NCI-H82 treated with DMSO at 0.1 percent for 48 hours (cell line): ENCODE results near the gene FAF1.

Source experiments
- DNase-seq: peaks from one replicate; lab custom pipeline; 2025; ENCODE audit not compliant: unreplicated experiment; lab: John Stamatoyannopoulos, UW

The FAF1 gene

GRCh38 chr1:50978144-50978851 lies 18.2 kb upstream of the FAF1 start:
- DNase-seq = peak; percentile 69

- no peak for DNase-seq
These were observed 17.6 kb upstream of the FAF1 start for GRCh38 chr1:50977575-50978143.

- DNase-seq = no peak
These were observed 17.0 kb upstream of the FAF1 start for GRCh38 chr1:50976890-50977574.

GRCh38 chr1:50976111-50976889 lies 16.2 kb upstream of the FAF1 start:
- no peak for DNase-seq

DNA sequence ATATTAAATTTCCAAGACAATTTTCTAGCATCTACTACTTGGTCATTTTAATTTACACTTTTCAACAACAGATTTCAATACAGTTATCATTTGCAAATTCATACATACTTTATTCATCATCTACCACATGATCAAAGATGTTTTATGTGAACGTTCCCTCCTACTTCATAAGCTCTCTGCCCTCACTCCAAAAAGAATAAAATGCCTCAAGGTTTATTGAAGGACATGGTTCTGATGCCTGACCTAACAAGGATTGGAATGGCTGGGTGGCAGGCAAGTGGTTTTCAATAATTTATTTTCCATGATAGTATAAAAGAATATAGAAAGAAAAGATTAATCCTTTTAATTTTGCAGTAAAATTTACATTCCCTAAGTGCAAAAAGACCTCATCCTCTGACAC lies 15.4 kb upstream of the FAF1 start:
- no peak for DNase-seq

GRCh38 chr1:50974618-50974935 lies 14.5 kb upstream of the FAF1 start:
- no peak for DNase-seq

GRCh38 chr1:50973875-50974617 lies 14.0 kb upstream of the FAF1 start:
- DNase-seq = no peak

DNA sequence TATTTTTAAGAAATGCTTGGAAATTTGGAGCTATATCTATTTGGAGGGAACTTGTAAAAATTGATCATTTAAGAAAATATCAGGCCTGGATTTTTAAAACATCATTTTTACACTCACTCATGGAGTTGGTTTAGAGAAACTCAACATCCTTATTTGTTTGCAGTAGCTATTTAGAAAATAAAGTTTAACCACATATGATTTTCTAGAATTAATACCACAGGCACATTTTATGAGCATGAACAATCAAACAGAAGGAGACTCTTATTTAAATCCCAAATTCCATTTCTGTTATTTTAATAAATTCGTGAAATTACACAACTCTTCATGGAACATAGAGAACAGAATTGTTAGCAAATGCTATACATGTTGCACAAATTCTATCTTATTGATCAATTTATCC lies 13.2 kb upstream of the FAF1 start:
- no peak for DNase-seq

DNA sequence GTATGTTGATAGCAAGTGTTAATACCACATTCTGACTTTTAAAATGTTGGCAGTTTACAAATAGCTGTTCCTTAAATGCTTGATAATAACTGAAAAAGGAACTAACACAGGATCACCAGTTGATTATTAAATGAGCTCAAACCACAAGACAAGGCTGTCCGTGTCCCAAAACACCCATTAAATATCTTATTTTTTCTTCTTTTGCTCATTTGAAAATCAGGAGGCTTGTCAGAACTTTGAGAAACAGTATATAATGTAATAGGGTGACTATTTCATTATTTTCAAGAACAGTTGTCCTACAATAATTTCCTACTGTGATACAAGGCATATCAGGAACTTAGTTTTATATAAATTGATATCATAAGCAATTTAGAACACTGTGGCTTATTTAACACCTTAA lies 12.7 kb upstream of the FAF1 start:
- DNase-seq = no peak

DNA sequence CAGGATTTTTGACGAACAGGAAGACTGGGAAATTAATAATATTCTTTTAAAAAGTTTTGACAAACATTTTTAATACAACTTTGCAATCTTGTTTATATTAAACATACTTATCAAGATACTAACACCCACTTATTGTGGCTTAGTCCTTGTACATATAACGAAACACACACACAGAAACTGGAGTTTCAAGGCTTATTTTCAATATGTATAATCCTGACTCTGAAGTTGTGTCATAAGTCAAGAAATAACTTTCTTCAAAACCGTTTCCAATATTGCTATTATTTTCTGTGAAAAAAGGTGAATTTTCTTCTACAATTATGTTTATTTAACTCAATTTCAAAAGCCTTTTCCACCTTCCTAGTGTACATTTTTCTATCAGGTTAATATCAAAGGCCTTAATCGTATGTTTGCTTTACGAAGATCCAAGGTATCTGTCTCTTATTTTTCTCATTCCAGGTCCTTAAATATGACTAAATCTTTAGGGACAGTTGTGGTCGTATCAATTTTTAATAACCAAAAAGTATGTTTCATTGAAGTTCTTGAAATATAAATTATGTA lies 11.8 kb upstream of the FAF1 start:
- no peak for DNase-seq

DNA sequence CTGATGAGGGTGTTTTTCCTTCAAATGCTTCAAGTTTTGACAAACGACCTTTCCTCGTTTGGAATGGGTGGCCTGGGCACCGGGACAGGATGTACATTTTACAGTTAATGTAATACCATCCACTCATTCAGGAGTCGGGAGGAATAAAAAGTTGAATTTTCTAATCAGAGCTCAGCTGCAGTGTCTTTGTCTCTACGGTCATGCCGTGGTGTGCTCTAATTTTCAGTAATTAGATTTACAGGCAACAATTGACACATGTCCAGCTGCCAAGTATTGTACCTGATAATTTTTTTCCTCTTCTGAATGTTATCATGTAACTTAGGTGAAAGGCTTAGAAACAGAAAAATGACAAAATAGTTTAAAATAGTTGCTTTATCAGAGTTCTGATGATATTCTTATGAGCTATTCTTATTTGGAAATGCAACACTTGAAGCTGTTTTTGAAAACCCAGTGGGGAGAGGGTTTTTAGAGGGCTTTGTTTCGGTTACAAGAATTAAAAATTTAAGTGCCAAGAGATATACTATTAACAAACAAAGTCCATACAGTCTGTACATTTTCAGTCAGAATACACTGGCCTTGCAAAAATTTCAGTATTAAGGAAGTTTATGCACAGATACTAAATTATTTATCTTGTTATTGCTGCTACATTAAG lies 11.0 kb upstream of the FAF1 start:
- peak; percentile 29 for DNase-seq

- DNase-seq = no peak
These were observed 10.4 kb upstream of the FAF1 start for GRCh38 chr1:50970509-50970887.

GRCh38 chr1:50969611-50970508 lies 9.8 kb upstream of the FAF1 start, which contains the start of gene CDKN2C:
TSS of gene CDKN2C (plus strand) at chr1:50970245. CDS start at chr1:50970369, 124 bp downstream.
- DNase-seq = peak; percentile 92

GRCh38 chr1:50968821-50969610 lies 8.9 kb upstream of the FAF1 start:
- no peak for DNase-seq

GRCh38 chr1:50968158-50968820 lies 8.2 kb upstream of the FAF1 start:
- peak; percentile 70 for DNase-seq

DNA sequence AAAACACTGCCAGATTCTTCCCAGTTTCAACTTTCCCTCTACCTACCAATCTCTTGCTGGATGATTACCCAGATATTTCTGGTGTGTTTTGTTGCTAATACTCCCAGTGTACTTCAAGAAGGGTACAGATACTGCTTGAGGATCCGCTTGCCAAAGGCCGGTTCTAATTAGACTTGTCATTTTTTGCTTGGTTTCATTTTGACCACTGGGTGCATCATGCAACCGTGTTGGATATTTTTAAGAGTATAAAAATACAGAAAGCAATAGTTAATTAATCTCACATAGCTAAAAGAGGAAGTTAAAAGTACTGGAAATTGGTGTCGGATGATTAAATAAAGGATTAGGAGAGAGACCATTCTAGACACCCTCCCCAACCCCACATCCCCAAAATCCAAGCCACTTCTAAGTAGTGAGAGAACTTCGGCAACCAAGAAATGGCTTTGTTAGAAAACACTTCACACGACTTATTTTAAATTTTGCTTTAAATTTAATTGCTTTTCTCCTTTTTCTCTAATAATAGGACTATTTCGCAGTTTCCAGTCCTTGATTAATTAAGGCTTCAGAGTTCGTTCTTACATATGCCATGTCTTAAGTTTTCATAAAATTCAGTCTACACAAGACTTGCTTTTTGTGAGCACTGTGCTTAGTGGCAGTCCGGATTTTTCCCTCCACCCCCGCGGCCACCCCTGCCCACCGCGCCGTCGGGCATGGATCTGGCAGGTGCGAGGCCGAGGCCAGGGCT lies 7.5 kb upstream of the FAF1 start:
- DNase-seq = no peak

GRCh38 chr1:50966991-50967390 lies 6.9 kb upstream of the FAF1 start:
- DNase-seq = no peak
